NCI-H748 treated with DMSO at 0.1 percent for 48 hours (cell line): ENCODE measurements around the gene LATS2.
A peak's percentile ranks its signal among the peaks of the same experiment; 100 is the strongest.
"Not testable (repeated sequence)": the region's sequence is repeated elsewhere in the genome, so short reads cannot be mapped to it uniquely, and the experiment has no call there.

Experiments used
- DNase-seq: peaks from one replicate; lab custom pipeline; 2025; lab: John Stamatoyannopoulos, UW

LATS2 gene

DNA sequence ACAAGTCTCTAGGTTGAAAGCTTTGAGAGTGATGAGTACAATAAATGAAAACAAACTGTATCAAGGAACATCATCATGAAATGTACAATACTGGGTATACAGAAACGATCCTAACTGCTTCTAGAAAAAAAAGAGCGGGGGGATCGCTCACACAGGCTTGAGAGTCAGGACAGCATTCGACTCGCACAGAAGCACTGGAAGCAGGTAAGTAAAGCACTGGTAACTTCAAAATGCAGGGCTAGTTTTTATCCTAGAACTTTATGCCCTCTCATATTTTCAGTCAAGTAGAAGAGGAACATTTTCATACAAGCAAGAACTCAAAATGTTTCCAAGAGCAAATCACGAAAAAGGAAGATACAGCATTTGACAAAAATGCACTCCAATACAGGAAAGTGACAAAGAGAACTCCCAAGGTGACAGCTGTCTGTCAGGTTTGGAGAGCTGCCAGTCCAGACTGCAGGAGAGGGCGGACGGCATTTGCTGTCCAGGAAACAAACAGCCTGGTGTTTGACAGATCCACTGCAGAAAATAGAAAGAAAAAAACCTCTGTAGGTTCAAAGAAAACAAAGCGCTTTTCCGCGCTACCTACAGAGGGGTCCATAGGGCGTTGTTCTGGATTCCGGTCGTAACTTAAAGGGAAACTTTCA is 100.6 kb downstream of the LATS2 start:
- DNase-seq, result peak; percentile 68

DNA sequence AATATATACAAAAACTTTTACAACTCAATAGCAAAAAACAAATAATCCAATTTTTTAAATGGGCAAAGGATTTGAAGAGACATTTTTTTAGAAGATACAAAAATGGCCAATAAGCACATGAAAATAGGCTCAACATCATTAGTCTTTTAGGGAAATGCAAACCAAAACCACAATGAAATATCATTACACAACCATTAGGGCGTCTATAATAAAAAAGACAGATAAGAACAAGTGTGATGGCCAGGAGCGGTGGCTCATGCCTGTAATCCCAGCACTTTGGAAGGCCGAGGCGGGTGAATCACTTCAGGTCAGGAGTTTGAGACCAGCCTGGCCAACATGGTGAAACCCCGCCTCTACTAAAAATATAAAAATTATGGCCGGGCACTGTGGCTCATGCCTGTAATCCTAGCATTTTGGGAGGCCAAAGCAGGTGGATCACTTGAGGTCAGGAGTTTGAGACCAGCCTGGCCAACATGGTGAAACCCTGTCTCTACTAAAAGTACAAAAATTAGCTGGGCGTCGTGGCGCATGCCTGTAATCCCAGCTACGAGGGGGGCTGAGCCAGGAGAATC is 104.3 kb downstream of the LATS2 start:
- DNase-seq, result not testable (repeated sequence)

DNA sequence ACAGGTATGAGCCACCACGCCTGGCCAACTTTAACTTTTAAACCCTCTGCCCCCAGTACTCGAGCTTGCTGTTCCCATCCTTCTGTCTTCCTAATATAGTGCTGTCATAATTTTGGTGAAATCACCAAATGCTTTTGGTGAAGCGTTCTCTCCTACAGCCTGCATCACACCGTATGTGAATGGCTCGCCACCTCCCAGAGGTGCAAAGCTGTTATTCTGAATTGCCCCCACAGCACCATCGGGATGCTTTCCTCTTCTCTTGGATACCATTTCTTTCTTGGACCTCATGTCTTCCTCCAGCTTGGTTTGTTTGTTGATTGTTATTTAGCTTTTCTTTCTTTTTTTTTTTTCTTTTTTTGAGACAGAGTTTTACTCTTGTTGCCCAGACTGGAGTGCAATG is 105.9 kb downstream of the LATS2 start:
- no peak for DNase-seq

DNA sequence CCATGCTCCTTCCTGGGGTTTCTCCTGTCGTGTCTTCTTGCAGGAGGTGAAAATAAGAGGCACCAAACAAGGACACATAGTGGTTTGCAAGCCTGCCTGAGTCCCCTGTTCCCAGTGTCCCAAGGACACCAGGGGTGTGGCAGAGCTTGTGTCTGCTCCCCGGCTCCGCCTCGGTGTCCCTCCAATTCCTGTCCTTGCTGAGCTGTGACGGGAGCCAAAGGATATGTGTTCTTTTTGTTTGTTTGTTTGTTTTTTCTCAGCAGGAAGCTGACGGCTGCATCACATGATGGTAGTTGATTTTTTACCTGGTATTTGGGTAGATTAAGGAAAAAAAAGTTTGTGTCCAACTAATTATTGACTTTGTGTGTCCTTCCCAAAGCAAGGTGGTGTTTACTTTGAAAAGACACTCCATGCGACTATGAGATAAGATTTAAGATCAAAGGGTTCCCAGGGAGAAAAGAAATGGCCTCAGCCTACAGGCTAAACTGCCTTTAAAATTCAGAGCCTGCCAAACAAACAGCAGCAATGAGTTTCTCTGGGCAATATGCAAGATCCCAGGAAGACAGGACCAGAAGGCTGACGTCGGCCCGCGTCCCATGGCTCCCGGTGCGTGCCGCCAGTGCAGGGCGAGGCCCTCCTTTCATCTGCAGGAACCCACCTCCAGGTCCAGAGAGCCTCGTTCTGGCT is 108.0 kb downstream of the LATS2 start:
- DNase-seq, result no peak

DNA sequence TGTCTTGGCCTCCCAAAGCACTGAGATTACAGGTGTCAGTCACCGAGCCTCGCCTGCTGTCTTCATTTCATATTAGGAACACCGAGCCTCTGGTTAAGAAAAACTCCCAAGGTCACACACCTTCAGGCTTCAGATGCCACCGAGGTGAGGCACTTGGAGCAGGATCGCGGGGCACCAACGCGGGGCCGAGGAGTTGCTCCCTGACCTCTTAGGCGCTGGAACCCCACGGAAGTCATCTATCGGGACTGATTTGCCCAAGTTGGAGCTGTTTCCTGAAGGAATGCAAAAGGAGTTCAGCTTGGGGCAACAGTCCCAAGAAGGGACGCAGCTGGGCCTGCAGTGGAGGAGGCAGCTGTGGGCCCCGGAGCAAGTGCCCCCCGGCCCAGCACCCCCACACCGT is 108.5 kb downstream of the LATS2 start:
- no peak for DNase-seq

DNA sequence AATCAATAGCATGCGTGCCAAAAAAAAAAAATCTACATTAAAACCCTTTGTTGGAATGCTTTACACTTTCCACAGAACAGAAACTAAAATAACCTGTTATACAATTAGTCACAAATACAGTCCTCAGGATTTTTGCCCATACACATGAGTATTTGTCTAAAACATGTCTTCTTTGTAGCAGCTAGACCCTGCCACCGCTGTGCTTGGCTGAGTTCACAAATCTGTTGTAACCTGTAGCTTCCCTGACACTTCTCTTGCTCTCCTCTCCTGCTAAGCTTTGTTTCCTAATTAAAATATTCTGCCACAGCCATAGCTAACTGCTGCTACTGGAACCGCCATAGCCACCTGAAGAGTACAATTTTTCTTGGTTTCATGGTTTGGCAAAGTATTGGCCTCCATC is 113.4 kb downstream of the LATS2 start:
- not testable (repeated sequence) for DNase-seq

DNA sequence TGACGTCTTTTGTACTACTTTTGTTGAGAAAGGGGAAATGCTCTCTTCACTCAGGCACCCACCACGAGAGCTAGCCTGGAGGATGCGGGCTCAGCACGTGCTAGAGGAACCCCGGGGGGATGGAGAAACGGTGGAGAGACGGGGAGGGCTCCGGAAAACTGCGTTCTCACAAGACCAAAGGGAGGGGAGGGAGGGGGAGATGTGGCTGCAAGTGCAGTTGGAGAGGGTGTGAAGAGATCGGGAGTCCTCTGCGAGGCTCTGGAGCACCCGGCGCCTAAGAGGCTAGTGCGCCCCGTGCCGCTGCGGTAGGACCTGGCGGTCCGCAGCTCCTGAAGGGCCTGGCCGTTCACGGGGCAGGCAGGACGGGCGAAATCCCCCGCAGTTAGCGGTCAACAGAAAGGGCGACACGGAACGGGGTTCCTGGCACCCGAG is 115.4 kb downstream of the LATS2 start:
- no peak for DNase-seq

DNA sequence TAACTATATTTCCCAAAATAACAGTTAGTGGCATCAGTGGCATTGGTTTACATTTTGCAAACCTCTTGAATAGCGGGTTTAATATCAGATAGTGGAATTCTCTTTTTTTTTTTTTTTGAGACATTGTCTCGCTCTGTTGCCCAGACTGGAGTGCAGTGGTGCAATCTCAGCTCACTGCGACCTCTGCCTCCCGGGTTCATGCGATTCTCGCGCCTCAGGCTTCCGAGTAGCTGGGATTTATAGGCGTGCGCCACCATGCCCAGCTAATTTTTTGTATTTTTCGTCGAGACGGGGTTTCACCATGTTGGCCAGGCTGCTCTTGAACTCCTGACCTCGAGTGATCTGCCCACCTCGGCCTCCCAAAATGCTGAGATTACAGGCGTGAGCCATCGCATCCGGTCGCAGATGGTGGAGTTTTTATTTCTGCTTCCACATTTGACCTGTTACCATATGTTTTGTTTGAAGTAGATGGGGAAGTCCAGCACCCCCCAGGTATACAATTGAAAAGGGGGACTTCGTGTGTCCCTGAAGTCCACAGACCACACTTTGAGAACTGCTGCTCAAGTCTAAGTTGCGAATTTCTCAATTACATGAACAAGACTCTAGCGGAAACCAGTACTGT is 118.3 kb downstream of the LATS2 start:
- DNase-seq, result no peak

DNA sequence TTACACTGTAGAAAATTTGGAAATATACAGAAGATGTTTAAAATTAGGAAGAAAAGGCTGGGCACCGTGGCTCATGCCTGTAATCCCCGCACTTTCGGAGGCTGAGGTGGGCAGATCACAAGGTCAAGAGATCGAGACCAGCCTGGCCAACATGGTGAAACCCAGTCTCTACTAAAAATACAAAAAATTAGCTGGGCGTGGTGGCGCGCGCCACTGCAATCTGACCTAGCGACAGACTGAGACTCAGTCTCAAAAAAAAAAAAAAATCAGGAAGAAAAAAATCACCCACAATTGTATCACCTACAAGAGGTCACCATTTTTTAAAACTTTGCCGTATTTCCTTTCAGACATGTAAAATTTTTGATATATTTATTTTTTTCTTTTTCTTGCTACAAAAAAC is 120.9 kb downstream of the LATS2 start:
- DNase-seq, result not testable (repeated sequence)

DNA sequence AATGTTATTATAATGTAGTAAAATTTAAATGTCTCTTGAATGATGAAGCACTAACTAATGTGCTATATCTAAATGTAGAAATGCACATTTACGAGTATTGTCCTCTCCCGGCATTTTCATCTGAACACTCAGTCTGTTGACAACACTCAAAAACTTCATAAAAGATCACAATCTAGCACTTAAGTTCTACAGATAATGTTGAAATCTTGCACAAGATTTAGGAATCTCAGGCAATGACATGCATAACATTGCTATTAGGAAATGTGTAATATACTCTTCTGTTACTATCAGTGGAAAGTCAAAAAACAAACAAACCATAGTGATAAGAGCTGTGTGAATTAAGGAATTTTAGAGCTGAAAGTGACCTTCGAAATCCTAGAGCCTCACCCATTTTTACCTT is 121.3 kb downstream of the LATS2 start:
- no peak for DNase-seq

DNA sequence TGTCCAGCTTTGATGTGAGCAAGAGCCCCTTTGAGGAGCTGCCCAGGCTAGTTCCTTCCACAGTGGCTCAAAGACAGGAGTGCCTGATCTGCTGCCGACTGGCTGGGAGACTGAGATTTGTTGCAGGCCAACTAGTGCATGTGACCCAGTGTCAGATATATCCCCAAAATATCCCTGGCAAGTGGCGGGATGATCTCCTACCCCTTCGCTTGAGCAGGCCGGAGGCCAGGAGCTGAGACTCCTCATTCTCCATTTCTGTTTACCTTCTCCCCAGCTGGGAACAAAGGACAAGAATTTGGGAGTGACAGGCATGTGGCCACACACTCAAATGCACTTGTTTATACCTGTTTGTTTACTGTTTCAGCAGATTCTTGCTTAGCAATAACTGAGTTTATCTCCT is 121.7 kb downstream of the LATS2 start:
- no peak for DNase-seq

DNA sequence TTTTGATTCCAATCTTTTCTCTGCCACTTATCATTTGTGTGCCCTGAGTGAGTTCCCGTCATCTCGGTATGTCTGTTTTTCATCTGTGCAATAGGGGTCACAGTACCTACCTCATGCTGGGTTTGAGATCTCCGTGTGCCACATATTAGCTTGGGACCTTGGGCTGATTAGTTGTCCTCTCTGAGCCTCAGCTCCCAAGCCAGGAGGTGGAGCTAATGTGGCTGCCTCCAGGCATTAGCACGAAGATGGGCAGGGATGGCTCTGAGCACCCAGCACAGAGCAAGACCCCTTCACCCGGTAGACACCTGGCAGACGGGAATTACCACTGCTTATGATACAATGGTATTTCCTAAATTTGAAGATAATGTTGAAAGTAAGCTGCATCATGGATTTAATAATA is 123.1 kb downstream of the LATS2 start:
- DNase-seq, result no peak

DNA sequence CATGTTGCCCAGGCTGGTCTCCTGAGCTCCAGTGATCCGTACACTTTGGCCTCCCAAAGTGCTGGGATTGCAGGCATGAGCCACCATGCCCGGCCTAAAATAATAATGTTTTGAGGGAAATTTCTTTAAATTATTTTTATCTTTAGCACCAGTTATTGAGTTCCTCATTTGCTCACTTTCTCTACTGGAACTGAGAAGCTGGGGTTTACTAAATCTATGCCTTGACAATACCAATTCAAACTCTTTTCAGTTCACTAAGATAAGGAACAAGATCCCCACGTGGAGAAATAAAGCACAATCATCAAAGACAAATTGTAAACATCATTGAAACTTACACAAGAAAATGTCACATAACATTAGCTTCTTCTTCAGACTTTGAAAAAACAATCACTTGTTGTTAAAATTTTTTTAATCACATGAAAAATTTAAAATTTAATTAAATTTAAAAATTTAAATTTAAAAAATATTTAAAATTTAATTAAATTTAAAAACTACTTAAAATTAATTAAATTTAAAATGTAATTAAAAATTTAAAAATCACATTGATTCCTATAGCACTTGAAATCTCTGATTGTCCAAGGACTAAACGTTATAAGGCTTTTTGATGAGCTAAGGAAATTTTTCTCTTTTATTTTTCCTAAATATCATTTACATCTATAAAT is 133.7 kb downstream of the LATS2 start:
- no peak for DNase-seq

DNA sequence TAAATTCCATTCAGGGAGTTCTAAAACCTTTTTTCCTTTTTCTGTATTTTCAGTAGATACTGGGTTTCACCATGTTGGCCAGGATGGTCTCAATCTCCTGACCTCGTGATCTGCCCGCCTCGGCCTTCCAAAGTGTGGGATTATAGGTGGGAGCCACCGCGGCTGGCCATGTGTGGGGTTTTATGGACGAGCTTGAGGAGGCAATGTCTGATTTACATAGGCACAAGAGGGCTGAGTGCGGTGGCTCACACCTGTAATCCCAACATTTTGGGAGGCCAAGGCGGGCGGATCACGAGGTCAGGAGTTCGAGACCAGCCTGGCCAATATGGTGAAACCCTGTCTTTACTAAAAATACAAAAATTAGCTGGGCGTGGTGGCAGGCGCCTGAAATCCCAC is 136.0 kb downstream of the LATS2 start:
- not testable (repeated sequence) for DNase-seq

DNA sequence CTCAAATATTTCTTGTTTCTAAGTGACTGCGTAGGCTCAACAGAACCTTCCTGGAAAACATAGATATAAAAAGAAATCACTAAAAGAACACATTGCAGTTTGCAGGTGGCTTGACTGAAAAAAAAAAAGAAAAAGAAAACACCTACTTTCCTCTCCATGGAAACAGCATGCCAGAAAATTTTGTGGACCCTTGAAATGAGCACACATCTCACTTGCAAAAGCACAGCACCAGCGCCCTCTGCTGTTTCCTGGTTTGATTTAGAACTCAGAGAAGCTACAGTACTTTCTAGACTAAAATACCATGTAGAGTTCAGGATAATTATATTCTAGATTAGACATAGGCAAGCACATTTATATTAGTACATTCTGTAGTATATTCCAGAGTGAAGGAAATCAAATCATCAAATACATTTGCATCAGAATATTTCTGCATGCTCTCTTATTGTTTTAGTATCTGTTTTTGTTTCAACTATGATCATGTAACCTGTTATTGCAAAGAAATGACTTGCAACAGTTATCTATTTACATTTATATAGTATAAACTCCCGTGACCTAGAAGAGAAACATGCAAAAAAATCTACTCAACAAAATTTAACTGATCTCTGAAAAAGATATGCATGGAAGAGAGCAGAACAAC is 136.5 kb downstream of the LATS2 start:
- peak; percentile 87 for DNase-seq

DNA sequence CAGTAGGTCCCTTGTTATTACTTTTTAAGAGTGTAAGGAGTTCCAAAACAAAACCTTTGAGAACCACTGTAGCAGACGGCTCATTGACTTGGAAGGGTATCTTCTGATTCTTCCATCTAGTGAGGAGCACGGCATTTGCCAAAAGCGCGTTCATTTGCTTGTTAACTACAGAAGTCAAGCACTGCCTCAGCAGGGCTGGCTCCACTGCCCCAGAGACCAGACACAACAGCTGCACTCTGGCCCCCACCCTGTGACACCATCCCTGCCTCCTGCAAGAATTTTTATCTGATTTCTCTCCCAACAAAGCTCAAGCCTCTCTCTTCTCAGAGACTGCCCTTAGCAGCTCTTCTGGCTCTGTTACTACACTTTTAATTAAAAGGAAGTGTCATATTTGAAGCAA is 138.1 kb downstream of the LATS2 start:
- no peak for DNase-seq
